ENCODE data around the gene WAC. TPM values are rescaled to one million over a fixed set of nuclear protein-coding genes. Genes with fewer than 3 reads are reported as not detected.
A peak's percentile ranks its signal among the peaks of the same experiment; 100 is the strongest.

The WAC gene
- total and polyA plus RNA-seq, 9 of the 15 experiments (the other 6 are each of a cell fraction or from before 2014, with no cell fraction given): 24.8 to 123 (median 78.2) TPM

GRCh38 chr10:28533571-28534304 is 820 bp downstream of the WAC start (continued):
- no peak for TF ChIP-seq ETS1 (conservative IDR thresholded peaks at IDR 0.05; ENCODE audit: control insufficient read depth, low read depth, low read length)
- TF ChIP-seq TEAD1 (CRISPR knock-in tag; IDR thresholded peaks at IDR 0.05): no peak
- no peak for TF ChIP-seq ZNF197 (CRISPR knock-in tag; IDR thresholded peaks at IDR 0.05; ENCODE audit: low read depth)
- no peak for TF ChIP-seq SMARCA5 (IDR thresholded peaks at IDR 0.05)
- no peak for TF ChIP-seq SOX6 (IDR thresholded peaks at IDR 0.05)
- no peak for TF ChIP-seq CHCHD3 (CRISPR knock-in tag; IDR thresholded peaks at IDR 0.05)
- TF ChIP-seq DDX20 (tag; IDR thresholded peaks at IDR 0.05; ENCODE audit: low read depth): no peak
- TF ChIP-seq ZNF408 (CRISPR knock-in tag; IDR thresholded peaks at IDR 0.05; ENCODE audit: low read depth): no peak
- TF ChIP-seq DEAF1 (CRISPR knock-in tag; IDR thresholded peaks at IDR 0.05): no peak; the same call in 1 of the 2 replicates
- TF ChIP-seq ZNF217 (CRISPR knock-in tag; IDR thresholded peaks at IDR 0.05): no peak
- no peak for TF ChIP-seq CREBBP (IDR thresholded peaks at IDR 0.05; ENCODE audit: low read depth, low read length)
- TF ChIP-seq SMARCA4 (IDR thresholded peaks at IDR 0.05): no peak
- no peak for TF ChIP-seq CBX2 (IDR thresholded peaks at IDR 0.05; ENCODE audit: insufficient read depth, low read length, poor library complexity, severe bottlenecking)
- no peak for TF ChIP-seq SRSF1 (IDR thresholded peaks at IDR 0.05; ENCODE audit: low read depth, low read length)
- no peak for TF ChIP-seq CEBPB (tag; IDR thresholded peaks at IDR 0.05)
- TF ChIP-seq TFAP4 (CRISPR knock-in tag; IDR thresholded peaks at IDR 0.05; ENCODE audit: borderline replicate concordance): peak; percentile 63; the same call in 1 of the 2 replicates
- no peak for TF ChIP-seq ZNF75A (CRISPR knock-in tag; IDR thresholded peaks at IDR 0.05)
- 0 out of 2 replicates have a peak, but pooled peaks have one; percentile 36 for TF ChIP-seq HDGF (IDR thresholded peaks at IDR 0.05)
- no peak for TF ChIP-seq HMG20A (CRISPR knock-in tag; conservative IDR thresholded peaks at IDR 0.05)
- no peak for TF ChIP-seq THRB (CRISPR knock-in tag; conservative IDR thresholded peaks at IDR 0.05)
- TF ChIP-seq RCOR1 (IDR thresholded peaks at IDR 0.05; ENCODE audit: borderline replicate concordance in 1 of 2, low read depth in 2 of 2, low read length in 2 of 2): no peak

Measured in K562 (cell line).